Fibroblast of gingiva (primary cell): ENCODE results near the gene MAPK1IP1L.

ENCODE experiments used
- DNase-seq: peaks from one replicate; pipeline ENCODE4 v3.0.0-alpha.2; 2011; ENCODE audit warnings: low read depth

Gene MAPK1IP1L

DNA sequence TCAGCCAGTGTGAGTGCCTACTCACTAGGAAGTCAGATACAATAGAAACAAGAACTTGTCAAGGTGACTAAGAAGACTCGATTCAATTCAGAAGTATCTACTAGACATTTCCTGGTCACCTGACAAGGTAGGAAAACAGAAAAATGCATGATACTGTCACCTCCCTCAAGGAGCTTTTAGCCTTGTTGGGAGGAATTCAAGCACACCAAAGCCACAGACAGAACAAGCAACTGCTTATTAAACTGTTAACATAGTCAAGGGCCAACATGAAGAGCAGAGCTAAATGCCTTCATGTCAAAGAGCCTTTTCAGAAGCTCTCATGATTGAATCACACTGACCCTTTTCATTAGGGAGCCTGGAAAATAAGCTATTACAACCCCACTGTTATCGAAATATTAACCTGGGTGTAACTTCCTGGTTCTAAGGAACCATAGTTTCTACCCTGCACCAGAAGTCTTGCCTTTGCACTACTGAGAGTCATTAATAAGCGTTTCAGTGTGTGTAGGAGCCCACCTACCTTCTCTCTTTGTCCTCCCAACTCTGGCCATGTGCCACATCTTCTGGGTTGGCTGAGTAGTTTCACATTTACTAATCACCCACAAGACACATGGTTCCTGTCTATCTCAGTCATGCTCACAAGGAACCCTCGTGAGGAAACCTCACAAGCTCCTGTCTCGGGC, 46.6 kb downstream of the MAPK1IP1L start:
- no peak for DNase-seq

GRCh38 chr14:55098561-55098898, 47.1 kb downstream of the MAPK1IP1L start:
- no peak for DNase-seq

DNA sequence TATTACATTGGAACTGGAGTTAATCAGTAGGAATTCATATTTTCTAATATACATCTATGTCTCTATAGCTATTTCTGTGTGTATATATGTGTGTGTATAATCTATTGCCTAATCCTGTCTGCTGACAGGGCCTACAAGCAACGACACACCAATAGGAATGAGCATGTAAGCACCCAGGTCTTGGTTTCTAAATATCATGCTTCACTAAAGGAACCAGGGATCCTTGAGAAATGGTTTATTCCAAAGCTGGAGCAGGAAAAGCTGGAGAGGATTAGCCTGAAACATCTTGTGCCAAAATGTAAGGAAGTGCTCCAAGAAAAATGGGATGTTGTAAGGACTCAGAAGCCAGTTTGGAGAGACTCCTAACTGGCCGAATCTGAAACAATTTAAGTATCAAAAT, 48.3 kb downstream of the MAPK1IP1L start:
- DNase-seq: peak; percentile 95

DNA sequence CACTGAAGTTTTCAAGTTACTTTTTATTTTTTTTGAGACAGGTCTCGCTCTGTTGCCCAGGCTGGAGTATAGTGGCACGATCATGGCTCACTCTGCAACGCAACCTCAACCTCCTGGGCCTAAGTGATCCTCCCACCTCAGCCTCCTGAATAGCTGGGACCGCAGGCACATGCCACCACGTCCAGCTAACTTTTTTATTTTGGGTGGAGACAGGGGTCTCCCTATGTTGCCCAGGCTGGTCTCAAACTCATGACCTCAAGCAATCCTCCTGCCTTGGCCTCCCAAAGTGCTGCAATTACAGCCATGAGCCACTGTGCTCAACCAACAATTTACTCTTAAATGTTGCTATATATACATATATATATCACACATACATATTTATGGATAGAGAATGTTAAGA, 50.3 kb downstream of the MAPK1IP1L start:
- no peak for DNase-seq

DNA sequence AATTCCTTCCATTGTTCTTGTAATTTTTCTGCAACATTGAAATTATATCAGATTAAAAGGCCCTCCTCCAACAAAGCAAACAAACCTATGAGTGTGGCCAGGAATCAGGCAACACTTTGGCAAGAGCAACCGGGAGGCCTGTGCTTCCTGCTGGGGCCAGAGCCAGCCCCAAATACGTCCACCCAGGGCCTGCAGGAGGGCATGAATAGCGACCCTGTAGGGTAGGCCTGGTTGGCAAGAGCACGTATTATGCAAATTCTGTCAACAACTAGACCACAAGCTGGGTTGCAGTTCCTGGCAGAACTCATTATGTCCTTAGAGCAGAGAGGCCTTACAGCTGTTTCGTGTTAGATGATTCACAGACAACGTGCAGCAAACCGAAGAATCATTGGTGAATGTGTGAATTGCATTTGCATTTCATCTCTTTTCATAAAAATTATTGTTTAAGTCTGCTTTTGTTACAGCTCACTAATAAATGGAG, 50.7 kb downstream of the MAPK1IP1L start:
- DNase-seq: peak; percentile 100

GRCh38 chr14:55103005-55103640, 51.7 kb downstream of the MAPK1IP1L start:
- DNase-seq: peak; percentile 88

- DNase-seq: no peak
Observed at GRCh38 chr14:55103971-55104954, 52.8 kb downstream of the MAPK1IP1L start.

- no peak for DNase-seq
Observed at GRCh38 chr14:55105991-55106390, 54.5 kb downstream of the MAPK1IP1L start.

DNA sequence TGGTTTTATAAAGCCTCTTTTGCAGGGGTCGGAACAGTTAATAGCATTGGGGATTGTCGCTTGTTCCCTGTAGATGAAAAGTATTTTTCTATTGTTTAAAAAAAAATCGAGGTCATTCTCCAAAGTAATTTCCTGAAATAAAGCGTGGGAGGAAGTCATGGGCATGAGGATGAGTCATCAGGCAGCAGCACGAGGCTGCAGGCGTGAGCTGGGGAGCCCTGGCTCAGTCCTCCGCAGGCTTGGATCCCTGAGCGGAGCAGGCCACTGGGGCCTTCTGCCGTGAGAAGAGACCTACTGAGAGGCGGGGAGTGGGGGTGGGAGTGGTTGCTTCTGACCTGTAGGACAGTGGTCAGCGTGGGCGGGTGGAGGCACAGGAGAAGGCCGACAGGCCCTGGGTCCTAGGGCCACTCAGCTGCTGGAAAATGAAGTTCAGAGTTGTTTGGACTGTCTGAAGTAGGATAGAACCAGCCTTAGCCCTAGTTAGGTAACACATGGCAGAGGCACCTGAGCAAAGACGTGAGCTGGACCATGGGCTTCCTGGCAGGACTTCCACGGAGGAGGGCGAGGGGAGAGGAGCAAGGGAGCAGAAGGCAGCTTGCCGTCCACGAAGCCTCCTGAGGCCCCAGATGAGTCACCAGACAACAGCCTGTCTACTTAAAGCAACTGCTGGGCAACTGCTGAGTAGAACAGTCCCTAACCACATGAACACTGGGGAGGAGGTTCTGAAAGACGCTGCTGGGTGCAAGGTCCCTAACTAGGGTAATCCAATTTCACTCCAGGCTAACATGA, 56.5 kb downstream of the MAPK1IP1L start:
- peak; percentile 96 for DNase-seq

DNA sequence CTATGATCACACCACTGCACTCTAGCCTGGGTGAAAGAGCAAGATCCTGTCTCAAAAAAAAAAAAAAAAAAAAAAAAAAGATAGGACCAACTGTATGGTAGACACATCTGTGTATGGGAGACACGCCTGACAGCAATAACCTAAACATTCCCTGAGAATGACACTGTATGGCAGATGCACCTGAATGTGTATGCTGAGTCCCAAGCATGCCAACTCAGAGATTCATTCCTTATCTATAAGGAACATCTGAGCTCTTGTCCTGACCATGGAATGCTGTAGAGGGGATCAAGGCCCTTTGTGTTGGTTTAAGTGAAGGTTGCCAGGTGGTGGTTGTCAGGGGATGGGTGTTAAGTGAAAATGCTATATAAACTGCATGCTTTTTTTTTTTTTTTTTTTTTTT, 58.4 kb downstream of the MAPK1IP1L start:
- no peak for DNase-seq

DNA sequence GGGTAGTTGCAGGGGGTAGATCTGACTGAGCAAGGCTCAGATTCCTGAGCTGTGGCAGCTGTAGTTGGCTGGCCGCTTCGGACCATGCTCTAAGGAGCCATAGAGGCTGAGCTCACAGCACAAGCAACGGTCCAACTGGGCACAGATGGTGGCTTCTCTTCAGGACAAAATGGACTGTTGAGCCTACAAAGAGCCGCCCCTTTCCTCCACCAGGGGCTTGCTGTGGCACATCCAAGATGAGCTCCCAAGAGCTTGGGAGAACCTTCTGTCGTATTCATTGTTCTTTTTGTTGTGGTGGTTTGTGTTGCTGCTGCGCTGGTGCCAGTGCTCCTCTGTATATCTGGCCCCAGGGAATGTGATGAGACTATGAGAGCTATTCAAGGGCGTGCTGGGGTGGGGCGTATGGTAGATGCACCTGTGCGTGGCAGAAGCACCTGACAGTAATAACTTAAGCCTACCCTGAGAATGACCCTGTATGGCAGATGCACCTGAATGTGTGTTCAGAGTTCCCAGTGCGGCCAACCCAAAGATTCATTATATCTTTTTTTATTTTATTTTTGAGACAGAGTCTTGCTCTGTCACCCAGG, 59.8 kb downstream of the MAPK1IP1L start:
- no peak for DNase-seq

DNA sequence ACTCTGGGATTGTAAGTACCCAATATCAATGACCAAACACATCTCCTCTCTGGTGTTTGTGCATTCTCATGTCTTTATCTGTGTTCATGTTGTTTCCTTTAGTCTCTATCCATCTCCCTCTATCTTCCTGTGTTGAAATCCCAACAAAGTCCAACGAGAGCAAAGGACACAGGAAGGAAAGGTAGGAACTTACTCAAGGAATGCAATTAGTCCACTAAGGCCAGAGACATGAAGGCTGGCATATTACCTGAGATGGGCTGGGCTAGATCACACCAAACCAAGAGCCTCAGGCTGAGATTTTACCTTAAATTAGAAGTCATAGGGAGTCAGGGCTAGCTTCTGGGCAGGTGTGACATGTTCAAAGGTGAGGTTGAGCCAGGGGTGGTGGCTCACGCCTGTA, 63.3 kb downstream of the MAPK1IP1L start:
- DNase-seq: no peak

DNA sequence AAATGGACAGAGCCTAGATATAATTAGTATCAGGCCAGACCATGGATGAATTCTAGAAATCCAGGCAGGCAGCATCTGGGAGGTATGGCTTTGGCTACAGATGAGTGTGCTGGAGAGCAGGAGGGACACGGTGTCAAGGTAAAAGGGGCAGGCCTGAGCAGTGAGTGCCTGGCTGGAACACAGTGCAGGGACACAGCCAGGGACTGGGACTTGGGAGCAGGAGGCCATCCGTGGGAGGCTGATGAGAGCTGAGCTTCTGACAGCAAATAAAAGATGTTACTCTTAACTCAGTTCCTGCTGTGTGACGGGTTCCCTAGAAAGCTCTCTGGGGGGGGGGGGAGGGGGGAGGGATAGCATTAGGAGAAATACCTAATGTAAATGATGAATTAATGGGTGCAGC, 64.0 kb downstream of the MAPK1IP1L start:
- DNase-seq: no peak

DNA sequence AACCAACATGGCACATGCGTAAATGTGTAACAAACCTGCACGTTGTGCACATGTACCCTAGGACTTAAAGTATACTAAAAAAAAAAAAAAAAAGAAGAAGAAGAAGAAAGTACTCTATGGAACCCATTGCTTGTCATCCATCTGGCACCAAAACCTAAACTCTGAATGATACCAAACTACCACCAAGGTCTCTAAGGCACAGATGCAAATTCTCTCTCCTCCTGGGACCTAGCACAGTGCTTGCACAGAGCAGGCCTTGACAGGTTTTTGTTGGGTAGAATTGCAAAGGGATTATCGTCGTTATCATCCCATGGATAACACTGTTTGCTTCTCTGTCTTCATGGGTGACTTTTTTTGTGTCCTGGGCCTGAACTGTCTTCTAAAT, 64.4 kb downstream of the MAPK1IP1L start:
- DNase-seq: no peak

DNA sequence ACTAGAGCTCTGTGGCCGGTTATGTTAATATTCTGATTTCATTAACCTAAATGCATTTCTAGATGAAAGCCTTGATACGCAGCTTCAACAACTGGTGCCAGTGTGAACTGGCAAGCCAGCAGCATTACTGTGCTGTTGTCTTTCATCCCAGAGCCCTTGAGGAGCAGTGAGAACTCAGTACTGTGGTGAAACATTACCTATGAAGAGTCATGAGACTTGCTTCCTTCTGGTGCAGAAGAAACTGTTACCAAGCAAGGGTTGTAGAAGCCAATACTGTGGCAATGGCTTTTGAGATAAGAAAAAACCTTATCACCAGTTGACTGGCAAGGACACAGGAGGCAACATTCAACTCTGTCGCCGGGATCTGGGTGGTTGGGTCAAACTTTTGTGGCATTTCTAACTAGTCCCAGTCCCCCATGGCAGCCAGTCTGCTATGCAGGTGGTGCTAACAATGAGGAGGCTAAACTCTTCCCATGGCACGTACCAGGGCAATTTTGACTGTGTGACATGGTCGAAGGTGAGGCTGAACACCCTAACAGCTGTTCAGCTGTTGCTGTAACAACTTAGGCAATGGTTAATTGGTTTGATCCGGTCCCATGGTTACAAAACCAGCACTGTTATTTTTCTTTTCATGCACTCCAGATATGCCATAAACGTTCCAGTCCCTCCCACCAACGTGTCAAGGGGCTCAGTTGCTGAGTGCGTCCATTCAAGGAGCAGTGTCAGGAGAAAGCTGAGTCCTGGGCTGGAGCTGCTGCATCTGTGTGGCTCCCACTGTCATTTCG, 65.0 kb downstream of the MAPK1IP1L start:
- no peak for DNase-seq

DNA sequence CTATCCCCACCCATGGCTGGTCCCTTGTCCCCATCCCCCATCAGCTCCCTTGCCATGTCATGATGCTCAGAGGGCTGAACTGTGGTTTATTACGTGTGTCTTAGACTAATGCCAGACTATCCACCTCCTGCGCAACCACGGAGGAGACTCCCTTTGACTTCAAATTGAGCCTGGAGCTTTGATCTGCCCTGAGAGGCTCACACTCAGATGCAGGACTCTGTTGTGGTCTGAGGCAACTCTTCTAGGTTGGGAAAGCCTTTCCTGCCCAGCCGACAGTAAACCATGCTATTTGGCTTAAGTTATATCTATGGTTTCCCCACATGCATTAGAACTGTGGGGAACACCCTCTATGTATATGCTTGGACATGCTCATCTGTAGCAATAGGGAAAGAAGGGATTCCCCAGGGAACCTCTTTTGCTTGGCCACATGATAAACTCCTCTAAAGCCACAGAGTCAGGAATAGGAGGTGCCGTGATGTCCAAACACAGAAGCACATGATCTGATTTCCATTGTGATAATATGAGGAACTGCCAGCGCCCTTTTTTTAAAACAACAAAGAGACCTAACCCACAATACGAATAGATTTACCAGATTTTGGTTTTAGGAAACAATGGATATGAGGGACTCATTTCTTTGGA, 66.5 kb downstream of the MAPK1IP1L start:
- peak; percentile 47 for DNase-seq

DNA sequence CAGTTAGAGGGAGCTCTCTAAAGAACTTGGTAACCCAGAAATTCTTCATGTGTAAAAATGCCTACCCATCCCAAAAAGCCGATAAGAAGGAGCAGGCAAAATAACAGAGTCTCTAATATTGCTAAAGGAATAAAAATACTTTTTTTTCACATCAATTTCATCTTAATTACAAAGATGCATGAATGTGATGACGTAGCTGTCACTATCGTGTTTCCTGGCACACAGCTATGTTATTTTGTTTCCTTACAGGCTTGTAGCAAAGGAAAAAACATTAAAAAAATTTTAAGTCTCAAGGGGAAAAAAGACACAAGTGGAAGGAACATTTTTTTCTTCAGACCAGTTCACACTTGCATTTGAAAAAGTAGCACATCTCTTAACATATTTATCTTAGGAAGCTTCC, 67.3 kb downstream of the MAPK1IP1L start:
- peak; percentile 45 for DNase-seq
